Uterus (tissue), 4 donors: ENCODE measurements around the gene PKNOX2. TPM values are rescaled to one million over a fixed set of nuclear protein-coding genes. Genes with fewer than 3 reads are reported as not detected.

Experiments
- DNase-seq, 2 donors: peaks; one replicate each; pipeline ENCODE4 v3.0.0-alpha.2; 2019 to 2020
- H3K27ac ChIP-seq, 2 donors: fragments of 200-600 bp; sonication (generic); 1 replicate in 1 of 2; 2 replicates in 1 of 2; pipeline ENCODE4 v1.5.1; 2016 to 2018
- H3K27me3 ChIP-seq, 2 donors: fragments of 200-600 bp; sonication (generic); one replicate each; pipeline ENCODE4 v1.5.1; 2018 to 2019; ENCODE audit warnings: control low read depth in 1 of 2
- H3K36me3 ChIP-seq, 2 donors: fragments of 200-600 bp; sonication (generic); one replicate each; pipeline ENCODE4 v1.5.1; 2019; ENCODE audit warnings: control low read depth in 1 of 2
- H3K4me1 ChIP-seq, 2 donors: fragments of 200-600 bp; sonication (generic); one replicate each; pipeline ENCODE4 v1.5.1; 2018 to 2019; ENCODE audit warnings: control low read depth in 1 of 2
- H3K4me3 ChIP-seq, 2 donors: fragments of 200-600 bp; sonication (generic); 1 replicate in 1 of 2; 2 replicates in 1 of 2; pipeline ENCODE4 v1.5.1; 2018 to 2019; ENCODE audit warnings: mild to moderate bottlenecking in 1 of 2
- H3K9me3 ChIP-seq, 2 donors: fragments of 200-600 bp; sonication (generic); one replicate each; pipeline ENCODE4 v1.5.1; 2019; ENCODE audit warnings: control low read depth in 1 of 2
- POLR2A ChIP-seq, 2 donors: fragments of 450-650 bp; IDR thresholded peaks; one replicate each; pipeline ENCODE4 v1.6.1; 2016; ENCODE audit warnings: antibody characterized with exemption in 2 of 2, mild to moderate bottlenecking in 1 of 2, moderate library complexity in 1 of 2
- intact Hi-C: fragments of 100-400 bp; cut with DNase I; formaldehyde crosslinking; loops from one replicate; pipeline ENCODE4 v1.15.1; 2023; ENCODE audit warnings: low total_unique reads
- total RNA-seq, 4 donors: library from RNA; depleted of rRNA in 3 of 4; stranded (reverse); fragments of >200 nt in 3 of 4; gene quantifications; one replicate each; pipeline versions ENCODE4 v1.1.0 to v1.2.4, GENCODE V29; 2014 to 2023
- TF ChIP-seq, protein P1 (sequence below), 4 experiments: fragments of 200-600 bp in 2 of 4; fragments of 450-650 bp in 2 of 4; sonication (generic) in 2 of 4; IDR thresholded peaks; one replicate each; pipeline ENCODE4 v1.5.1; 2016 to 2019; ENCODE audit warnings: antibody characterized with exemption in 4 of 4, mild to moderate bottlenecking in 2 of 4, moderate library complexity in 1 of 4
- donor health status: DM: yes; HTN: yes; CAD: no.

PKNOX2 gene
- total RNA-seq, 4 donors from 2014 or later = 0.29 to 22.7 (median 3.3) TPM

DNA sequence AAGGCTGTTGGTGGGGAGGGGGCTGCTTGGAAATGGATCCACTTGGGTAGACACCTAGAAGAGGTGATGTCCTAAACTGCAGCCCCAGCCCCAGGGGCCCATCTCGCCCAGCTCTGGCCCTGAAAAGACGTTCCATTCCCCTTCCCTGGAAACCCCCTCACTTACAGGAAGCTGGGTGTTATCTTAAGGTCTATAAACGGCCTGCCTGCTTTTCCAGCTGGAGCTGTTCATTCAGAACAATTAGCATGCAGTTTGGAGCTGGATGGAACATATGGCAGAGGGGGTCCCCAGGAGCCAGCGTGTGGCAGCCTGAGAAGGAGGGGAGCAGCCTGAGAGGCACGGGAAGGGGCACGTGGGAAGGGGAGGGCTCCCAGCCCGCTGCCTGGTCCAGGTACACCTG is 139.6 kb downstream of the PKNOX2 start:
- Histone ChIP-seq H3K4me1 (peaks cover 0 to 7% of the 10 kb centered on the region in 2 donors), H3K27ac (no peak overlapping the region)
- TF ChIP-seq, protein P1, sequence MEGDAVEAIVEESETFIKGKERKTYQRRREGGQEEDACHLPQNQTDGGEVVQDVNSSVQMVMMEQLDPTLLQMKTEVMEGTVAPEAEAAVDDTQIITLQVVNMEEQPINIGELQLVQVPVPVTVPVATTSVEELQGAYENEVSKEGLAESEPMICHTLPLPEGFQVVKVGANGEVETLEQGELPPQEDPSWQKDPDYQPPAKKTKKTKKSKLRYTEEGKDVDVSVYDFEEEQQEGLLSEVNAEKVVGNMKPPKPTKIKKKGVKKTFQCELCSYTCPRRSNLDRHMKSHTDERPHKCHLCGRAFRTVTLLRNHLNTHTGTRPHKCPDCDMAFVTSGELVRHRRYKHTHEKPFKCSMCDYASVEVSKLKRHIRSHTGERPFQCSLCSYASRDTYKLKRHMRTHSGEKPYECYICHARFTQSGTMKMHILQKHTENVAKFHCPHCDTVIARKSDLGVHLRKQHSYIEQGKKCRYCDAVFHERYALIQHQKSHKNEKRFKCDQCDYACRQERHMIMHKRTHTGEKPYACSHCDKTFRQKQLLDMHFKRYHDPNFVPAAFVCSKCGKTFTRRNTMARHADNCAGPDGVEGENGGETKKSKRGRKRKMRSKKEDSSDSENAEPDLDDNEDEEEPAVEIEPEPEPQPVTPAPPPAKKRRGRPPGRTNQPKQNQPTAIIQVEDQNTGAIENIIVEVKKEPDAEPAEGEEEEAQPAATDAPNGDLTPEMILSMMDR (IDR thresholded peaks at IDR 0.05) = no peak
- no peak for TF ChIP-seq POLR2A (IDR thresholded peaks at IDR 0.05)

GRCh38 chr11:125304876-125305275 is 140.3 kb downstream of the PKNOX2 start:
- Histone ChIP-seq H3K27me3 (no peaks in the 10 kb centered on the region), H3K36me3 (no peaks in the 10 kb centered on the region), H3K4me3 (no peak overlapping the region), H3K9me3 (no peaks in the 10 kb centered on the region), H3K27ac (no peak overlapping the region), H3K4me1 (peaks cover 0 to 7% of the 10 kb centered on the region in 2 donors)
- intact Hi-C loops = no loop called here
- TF ChIP-seq, protein P1 (IDR thresholded peaks at IDR 0.05) = no peak
- no peak for TF ChIP-seq POLR2A (IDR thresholded peaks at IDR 0.05)
- DNase-seq = no peak

More for the DNA sequence above, 139.6 kb downstream of the PKNOX2 start:
- Histone ChIP-seq H3K4me3 (no peak overlapping the region), H3K27me3 (no peaks in the 10 kb centered on the region), H3K9me3 (no peaks in the 10 kb centered on the region), H3K36me3 (no peaks in the 10 kb centered on the region)
- no peak for DNase-seq
- intact Hi-C loops = no loop called here

DNA sequence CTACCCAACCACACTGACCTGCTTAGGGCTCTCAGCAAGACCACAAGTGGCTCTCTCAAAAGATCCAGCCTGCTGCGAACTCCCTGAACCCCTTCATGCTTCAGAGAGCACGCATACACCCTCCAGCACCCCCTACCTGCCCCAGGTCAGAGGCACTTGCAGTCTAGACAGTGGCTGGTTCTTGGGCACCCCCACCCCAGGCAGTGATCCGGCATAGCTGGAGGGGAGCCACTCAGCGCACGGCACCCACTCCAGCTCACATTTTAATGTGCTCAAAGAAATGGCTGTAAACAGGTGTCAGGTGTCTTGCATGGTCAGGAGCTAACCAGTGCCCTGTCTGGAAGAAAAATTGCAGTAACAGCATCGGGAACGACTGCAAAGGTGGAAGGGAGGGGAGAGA is 140.8 kb downstream of the PKNOX2 start:
- H3K4me1 ChIP-seq = peaks cover 0 to 7% of the 10 kb centered on the region in 2 donors
- intact Hi-C loops = no loop called here
- H3K27ac ChIP-seq = no peak overlapping the region

GRCh38 chr11:125306476-125306875 is 141.9 kb downstream of the PKNOX2 start:
- no peak for DNase-seq

More for the DNA sequence above, 140.8 kb downstream of the PKNOX2 start:
- H3K36me3 ChIP-seq = no peaks in the 10 kb centered on the region
- TF ChIP-seq, protein P1 (IDR thresholded peaks at IDR 0.05) = no peak
- TF ChIP-seq POLR2A (IDR thresholded peaks at IDR 0.05) = no peak
- no peaks in the 10 kb centered on the region for H3K9me3 ChIP-seq
- no peaks in the 10 kb centered on the region for H3K27me3 ChIP-seq
- no peak overlapping the region for H3K4me3 ChIP-seq
- no peak for DNase-seq

DNA sequence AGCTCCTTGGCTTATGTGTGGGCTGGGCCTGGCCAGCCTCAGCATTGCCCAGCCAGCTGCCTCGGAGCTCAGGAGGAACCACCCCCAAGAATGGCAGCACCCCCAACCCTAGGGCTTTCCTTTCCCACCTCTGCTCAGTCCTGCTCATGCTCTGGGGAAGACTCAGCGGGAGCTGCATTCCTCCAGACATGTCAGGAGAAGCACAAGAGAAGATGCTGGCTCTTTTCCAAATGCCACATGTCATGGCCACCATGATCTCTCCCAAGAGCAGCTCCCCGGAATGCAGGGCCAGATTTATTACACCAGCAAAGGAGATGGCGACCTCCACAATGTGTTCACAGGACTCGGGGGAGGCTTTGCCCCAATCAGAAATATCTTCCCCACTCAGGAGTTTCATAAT is 143.7 kb downstream of the PKNOX2 start:
- Histone ChIP-seq H3K9me3 (no peaks in the 10 kb centered on the region), H3K4me1 (no peaks in the 10 kb centered on the region), H3K27me3 (no peaks in the 10 kb centered on the region), H3K4me3 (no peak overlapping the region), H3K36me3 (no peaks in the 10 kb centered on the region), H3K27ac (no peak overlapping the region)
- no peak for DNase-seq
- no peak for TF ChIP-seq POLR2A (IDR thresholded peaks at IDR 0.05)
- TF ChIP-seq, protein P1 (IDR thresholded peaks at IDR 0.05) = no peak
- intact Hi-C loops = no loop called here

More at GRCh38 chr11:125306476-125306875, 141.9 kb downstream of the PKNOX2 start:
- H3K4me1 ChIP-seq = no peaks in the 10 kb centered on the region
- TF ChIP-seq, protein P1 (IDR thresholded peaks at IDR 0.05) = no peak
- no peak for TF ChIP-seq POLR2A (IDR thresholded peaks at IDR 0.05)
- H3K9me3 ChIP-seq = no peaks in the 10 kb centered on the region
- H3K27me3 ChIP-seq = no peaks in the 10 kb centered on the region
- H3K27ac ChIP-seq = no peak overlapping the region
- no peaks in the 10 kb centered on the region for H3K36me3 ChIP-seq
- no peak overlapping the region for H3K4me3 ChIP-seq
- intact Hi-C loops = no loop called here
